KOPT-K1 (cell line): ENCODE data around the gene PEAR1.

Experiments used
- H3K27ac ChIP-seq: fragments of 200-600 bp; sonication (generic); 2 replicates; pipeline ENCODE4 v1.5.1; 2016; ENCODE audit warnings: antibody characterized with exemption, mild to moderate bottlenecking, low read depth, low read length; ENCODE audit not compliant: poor library complexity, severe bottlenecking
- H3K36me3 ChIP-seq: fragments of 200-600 bp; sonication (generic); 2 replicates; pipeline ENCODE4 v1.5.1; 2017; ENCODE audit warnings: antibody characterized with exemption, mild to moderate bottlenecking, low read length, moderate library complexity; ENCODE audit not compliant: insufficient read depth
- H3K9me3 ChIP-seq: fragments of 200-600 bp; sonication (generic); 2 replicates; pipeline ENCODE4 v1.5.1; 2017; ENCODE audit warnings: antibody characterized with exemption, low read length, mild to moderate bottlenecking; ENCODE audit not compliant: insufficient read depth, poor library complexity, severe bottlenecking

PEAR1 gene

GRCh38 chr1:156893048-156893953 is at the start of gene PEAR1:
Gene PEAR1 (plus strand): TSS chr1:156893718. CDS start chr1:156903927, 10,209 bp downstream.
- H3K9me3 ChIP-seq, result no peaks in the 10 kb centered on the region
- H3K36me3 ChIP-seq, result no peaks in the 10 kb centered on the region
- no peak within 1 kb of the TSS for H3K27ac ChIP-seq

GRCh38 chr1:156844102-156844501 is 49.4 kb upstream of the PEAR1 start:
- H3K36me3 ChIP-seq, result no peaks in the 10 kb centered on the region
- no peak overlapping the region for H3K27ac ChIP-seq
- no peaks in the 10 kb centered on the region for H3K9me3 ChIP-seq

- Histone ChIP-seq H3K9me3 (no peaks in the 10 kb centered on the region), H3K27ac (no peak overlapping the region), H3K36me3 (no peaks in the 10 kb centered on the region)
Observed at GRCh38 chr1:156844638-156845037, 48.9 kb upstream of the PEAR1 start.

GRCh38 chr1:156845055-156845952 is 48.2 kb upstream of the PEAR1 start:
- no peaks in the 10 kb centered on the region for H3K36me3 ChIP-seq

GRCh38 chr1:156845953-156846545 is 47.5 kb upstream of the PEAR1 start:
- H3K36me3 ChIP-seq, result no peaks in the 10 kb centered on the region
- H3K27ac ChIP-seq, result no peak overlapping the region
- no peaks in the 10 kb centered on the region for H3K9me3 ChIP-seq

More at GRCh38 chr1:156845055-156845952, 48.2 kb upstream of the PEAR1 start:
- no peak overlapping the region for H3K27ac ChIP-seq
- no peaks in the 10 kb centered on the region for H3K9me3 ChIP-seq

GRCh38 chr1:156846643-156847042 is 46.9 kb upstream of the PEAR1 start:
- H3K9me3 ChIP-seq, result no peaks in the 10 kb centered on the region
- no peak overlapping the region for H3K27ac ChIP-seq
- H3K36me3 ChIP-seq, result no peaks in the 10 kb centered on the region

GRCh38 chr1:156847591-156848460 is 45.7 kb upstream of the PEAR1 start:
- Histone ChIP-seq H3K9me3 (no peaks in the 10 kb centered on the region), H3K27ac (no peak overlapping the region), H3K36me3 (no peaks in the 10 kb centered on the region)

GRCh38 chr1:156848461-156849150 is 44.9 kb upstream of the PEAR1 start:
- no peaks in the 10 kb centered on the region for H3K9me3 ChIP-seq
- no peaks in the 10 kb centered on the region for H3K36me3 ChIP-seq
- H3K27ac ChIP-seq, result no peak overlapping the region

GRCh38 chr1:156849151-156849496 is 44.4 kb upstream of the PEAR1 start:
- Histone ChIP-seq H3K36me3 (no peaks in the 10 kb centered on the region), H3K9me3 (no peaks in the 10 kb centered on the region), H3K27ac (no peak overlapping the region)

- no peaks in the 10 kb centered on the region for H3K36me3 ChIP-seq
- no peaks in the 10 kb centered on the region for H3K9me3 ChIP-seq
- H3K27ac ChIP-seq, result no peak overlapping the region
Observed at GRCh38 chr1:156851779-156852417, 41.6 kb upstream of the PEAR1 start.

- Histone ChIP-seq H3K36me3 (no peaks in the 10 kb centered on the region), H3K27ac (no peak overlapping the region), H3K9me3 (no peaks in the 10 kb centered on the region)
Observed at GRCh38 chr1:156852418-156852874, 41.1 kb upstream of the PEAR1 start.

- Histone ChIP-seq H3K36me3 (no peaks in the 10 kb centered on the region), H3K9me3 (no peaks in the 10 kb centered on the region), H3K27ac (no peak overlapping the region)
Observed at GRCh38 chr1:156853761-156854160, 39.8 kb upstream of the PEAR1 start.

GRCh38 chr1:156854634-156855033 is 38.9 kb upstream of the PEAR1 start:
- Histone ChIP-seq H3K27ac (no peak overlapping the region), H3K9me3 (no peaks in the 10 kb centered on the region)

More at GRCh38 chr1:156854634-156855033, 38.9 kb upstream of the PEAR1 start:
- no peaks in the 10 kb centered on the region for H3K36me3 ChIP-seq
